Left ventricle myocardium inferior (tissue), 1 donor: ENCODE measurements around the gene TTLL11. TPM values are rescaled to one million over a fixed set of nuclear protein-coding genes. Genes with fewer than 3 reads are reported as not detected.
"Not testable (repeated sequence)": the region's sequence is repeated elsewhere in the genome, so short reads cannot be mapped to it uniquely, and the experiment has no call there.

Source experiments
- DNase-seq: peaks from one replicate; pipeline ENCODE4 v3.0.0-alpha.2; 2020
- H3K27ac ChIP-seq: fragments of 200-600 bp; replicated peaks from 2 replicates; pipeline ENCODE4 v1.8.0; 2021
- H3K27me3 ChIP-seq: fragments of 200-600 bp; 2 replicates; pipeline ENCODE4 v1.8.0; 2021; ENCODE audit warnings: low read depth
- H3K36me3 ChIP-seq: fragments of 200-600 bp; 2 replicates; pipeline ENCODE4 v1.8.0; 2021
- H3K4me1 ChIP-seq: fragments of 200-600 bp; 2 replicates; pipeline ENCODE4 v1.8.0; 2021
- H3K4me3 ChIP-seq: fragments of 200-600 bp; 2 replicates; pipeline ENCODE4 v1.8.0; 2021; ENCODE audit warnings: mild to moderate bottlenecking, moderate library complexity
- H3K9me3 ChIP-seq: fragments of 200-600 bp; replicated peaks from 2 replicates; pipeline ENCODE4 v1.8.0; 2021
- CTCF ChIP-seq: fragments of 200-600 bp; IDR thresholded peaks from 2 replicates; pipeline ENCODE4 v1.8.0; 2021; ENCODE audit warnings: antibody characterized with exemption, mild to moderate bottlenecking, borderline replicate concordance
- intact Hi-C: fragments of 100-400 bp; cut with micrococcal nuclease; formaldehyde crosslinking; loops from one replicate; pipeline ENCODE4 v1.11.0; 2022
- total RNA-seq: library from RNA; stranded (reverse); fragmentation: NEBNext Ultra II Directional; extraction: Animal tissue kit (Norgen Biotek cat#: 25700); gene quantifications from one replicate; pipeline ENCODE4 v1.2.1, GENCODE V29; 2021
- donor health status: DM: no; HTN: yes; CAD: no; lungs with severe emphysema.

The TTLL11 gene
- total RNA-seq, 1 donor from 2014 or later, result 7.3 TPM

GRCh38 chr9:121981118-121981883, 111.8 kb downstream of the TTLL11 start:
- peaks cover 24% of the 10 kb centered on the region for H3K4me1 ChIP-seq
- TF ChIP-seq CTCF, result no peak
- no peak overlapping the region for H3K27ac ChIP-seq
- H3K27me3 ChIP-seq, result no peaks in the 10 kb centered on the region
- H3K9me3 ChIP-seq, result peaks cover 14% of the 10 kb centered on the region
- DNase-seq, result no peak
- no peak overlapping the region for H3K4me3 ChIP-seq
- H3K36me3 ChIP-seq, result no peaks in the 10 kb centered on the region
- intact Hi-C loops, result no loop called here

- peaks cover 14% of the 10 kb centered on the region for H3K9me3 ChIP-seq
- H3K27ac ChIP-seq, DNase-seq, H3K4me3 ChIP-seq, intact Hi-C loops, H3K27me3 ChIP-seq, H3K36me3 ChIP-seq: not testable (repeated sequence)
- peaks cover 18% of the 10 kb centered on the region for H3K4me1 ChIP-seq
Observed at GRCh38 chr9:121980665-121981064, 112.4 kb downstream of the TTLL11 start.

- peaks cover 9% of the 10 kb centered on the region for H3K4me1 ChIP-seq
- intact Hi-C loops, result no loop called here
- no peak overlapping the region for H3K27ac ChIP-seq
- no peak for DNase-seq
- H3K36me3 ChIP-seq, result no peaks in the 10 kb centered on the region
- peaks cover 14% of the 10 kb centered on the region for H3K9me3 ChIP-seq
- no peak for TF ChIP-seq CTCF
- no peak overlapping the region for H3K4me3 ChIP-seq
- H3K27me3 ChIP-seq, result no peaks in the 10 kb centered on the region
Observed at GRCh38 chr9:121979736-121980135, 113.4 kb downstream of the TTLL11 start.

GRCh38 chr9:121976751-121977150, 116.4 kb downstream of the TTLL11 start:
- H3K4me1 ChIP-seq, result no peaks in the 10 kb centered on the region
- intact Hi-C loops, result no loop called here
- no peak overlapping the region for H3K4me3 ChIP-seq
- TF ChIP-seq CTCF, result no peak
- DNase-seq, result no peak
- H3K27me3 ChIP-seq, result no peaks in the 10 kb centered on the region
- peaks cover 12% of the 10 kb centered on the region for H3K9me3 ChIP-seq
- no peak overlapping the region for H3K27ac ChIP-seq
- H3K36me3 ChIP-seq, result peaks cover 9% of the 10 kb centered on the region

- Histone ChIP-seq H3K36me3 (peaks cover 9% of the 10 kb centered on the region), H3K27ac (no peak overlapping the region), H3K9me3 (peaks cover 2% of the 10 kb centered on the region), H3K4me1 (no peaks in the 10 kb centered on the region), H3K4me3 (no peak overlapping the region), H3K27me3 (no peaks in the 10 kb centered on the region)
- intact Hi-C loops, result no loop called here
- no peak for TF ChIP-seq CTCF
- no peak for DNase-seq
Observed at GRCh38 chr9:121975801-121976277, 117.3 kb downstream of the TTLL11 start.

GRCh38 chr9:121974421-121974820, 118.7 kb downstream of the TTLL11 start:
- DNase-seq, result no peak
- H3K9me3 ChIP-seq, result no peaks in the 10 kb centered on the region
- peaks cover 9% of the 10 kb centered on the region for H3K36me3 ChIP-seq
- H3K4me1 ChIP-seq, result no peaks in the 10 kb centered on the region
- H3K4me3 ChIP-seq, result no peak overlapping the region
- H3K27me3 ChIP-seq, result no peaks in the 10 kb centered on the region
- no peak overlapping the region for H3K27ac ChIP-seq
- TF ChIP-seq CTCF, result no peak
- intact Hi-C loops, result no loop called here
